ENCODE results near the gene SECISBP2L. TPM values are rescaled to one million over a fixed set of nuclear protein-coding genes. Genes with fewer than 3 reads are reported as not detected.

SECISBP2L gene
- total RNA-seq, 2 donors from 2014 or later, result 39.6 to 46.4 TPM

- no peak for TF ChIP-seq CTCF (IDR thresholded peaks at IDR 0.05)
- no peak for TF ChIP-seq POLR2AphosphoS5 (IDR thresholded peaks at IDR 0.05)
- no peak for TF ChIP-seq POLR2A (IDR thresholded peaks at IDR 0.05)
- DNase-seq (ENCODE audit: low spot score), result no peak
- no peak overlapping the region for H3K4me3 ChIP-seq
- no peaks in the 10 kb centered on the region for H3K36me3 ChIP-seq
- no peaks in the 10 kb centered on the region for H3K9me3 ChIP-seq
- WGBS, result 34% methylated on average over 5 of the region's 5 CpGs
- H3K27me3 ChIP-seq (replicated peaks; ENCODE audit: insufficient read depth), result no peaks in the 10 kb centered on the region
- H3K27ac ChIP-seq, result no peak overlapping the region
- intact Hi-C loops (cut with DNase I), result no loop called here
- H3K4me1 ChIP-seq (replicated peaks), result no peaks in the 10 kb centered on the region
Observed at GRCh38 chr15:49085696-49086459, 39.6 kb upstream of the SECISBP2L start.

GRCh38 chr15:49084285-49084570 is 38.0 kb upstream of the SECISBP2L start:
- no peak for TF ChIP-seq POLR2A (IDR thresholded peaks at IDR 0.05)
- no peak for TF ChIP-seq CTCF (IDR thresholded peaks at IDR 0.05)
- no peak for TF ChIP-seq POLR2AphosphoS5 (IDR thresholded peaks at IDR 0.05)
- 95% methylated on average over 3 of the region's 3 CpGs for WGBS
- H3K4me1 ChIP-seq (replicated peaks), result no peaks in the 10 kb centered on the region
- H3K4me3 ChIP-seq, result no peak overlapping the region
- H3K9me3 ChIP-seq, result no peaks in the 10 kb centered on the region
- H3K27me3 ChIP-seq (replicated peaks; ENCODE audit: insufficient read depth), result no peaks in the 10 kb centered on the region
- intact Hi-C loops (cut with DNase I), result no loop called here
- no peak for DNase-seq (ENCODE audit: low spot score)
- no peaks in the 10 kb centered on the region for H3K36me3 ChIP-seq
- H3K27ac ChIP-seq, result no peak overlapping the region

GRCh38 chr15:49083401-49084284 is 37.4 kb upstream of the SECISBP2L start:
- Histone ChIP-seq H3K27ac (no peak overlapping the region), H3K4me1 (replicated peaks) (no peaks in the 10 kb centered on the region), H3K36me3 (no peaks in the 10 kb centered on the region), H3K4me3 (no peak overlapping the region), H3K9me3 (no peaks in the 10 kb centered on the region), H3K27me3 (replicated peaks; ENCODE audit: insufficient read depth) (no peaks in the 10 kb centered on the region)
- TF ChIP-seq CTCF (IDR thresholded peaks at IDR 0.05), result no peak
- no peak for TF ChIP-seq POLR2A (IDR thresholded peaks at IDR 0.05)
- TF ChIP-seq POLR2AphosphoS5 (IDR thresholded peaks at IDR 0.05), result no peak
- 86% methylated on average over 5 of the region's 5 CpGs for WGBS
- DNase-seq (ENCODE audit: low spot score), result no peak
- intact Hi-C loops (cut with DNase I), result no loop called here

- H3K4me1 ChIP-seq (replicated peaks), result no peaks in the 10 kb centered on the region
- no peak overlapping the region for H3K4me3 ChIP-seq
- intact Hi-C loops (cut with DNase I), result no loop called here
- H3K9me3 ChIP-seq, result no peaks in the 10 kb centered on the region
- H3K27ac ChIP-seq, result no peak overlapping the region
- 88% methylated on average over 1 of the region's 1 CpG for WGBS
- TF ChIP-seq POLR2AphosphoS5 (IDR thresholded peaks at IDR 0.05), result no peak
- TF ChIP-seq CTCF (IDR thresholded peaks at IDR 0.05), result no peak
- no peak for TF ChIP-seq POLR2A (IDR thresholded peaks at IDR 0.05)
- DNase-seq (ENCODE audit: low spot score), result no peak
- no peaks in the 10 kb centered on the region for H3K36me3 ChIP-seq
- no peaks in the 10 kb centered on the region for H3K27me3 ChIP-seq (replicated peaks; ENCODE audit: insufficient read depth)
Observed at GRCh38 chr15:49082960-49083359, 36.7 kb upstream of the SECISBP2L start.

All from prostate gland (tissue), 2 donors.